ENCODE results near the gene FN1.

FN1 gene

GRCh38 chr2:215423928-215424540 is 11.8 kb downstream of the FN1 start:
- Histone ChIP-seq H3K4me3 (ENCODE audit: low read length in 2 of 2) (no peak overlapping the region), H3K9me3 (ENCODE audit: control insufficient read depth in 2 of 2, low read length in 2 of 2) (no peaks in the 10 kb centered on the region), H3K4me1 (ENCODE audit: control insufficient read depth in 2 of 2, insufficient read depth in 2 of 2, low read length in 2 of 2) (no peaks in the 10 kb centered on the region), H3K27me3 (ENCODE audit: control insufficient read depth in 2 of 2, insufficient read depth in 2 of 2, low read length in 2 of 2) (peaks cover 0 to 2% of the 10 kb centered on the region in 2 donors), H3K27ac (ENCODE audit: low read depth in 2 of 2, low read length in 2 of 2) (no peak overlapping the region), H3K9ac (ENCODE audit: low read depth in 1 of 2, low read length in 2 of 2) (no peak overlapping the region), H3K36me3 (ENCODE audit: control insufficient read depth in 2 of 2, insufficient read depth in 2 of 2, low read length in 2 of 2) (peaks cover 0 to 6% of the 10 kb centered on the region in 2 donors)

DNA sequence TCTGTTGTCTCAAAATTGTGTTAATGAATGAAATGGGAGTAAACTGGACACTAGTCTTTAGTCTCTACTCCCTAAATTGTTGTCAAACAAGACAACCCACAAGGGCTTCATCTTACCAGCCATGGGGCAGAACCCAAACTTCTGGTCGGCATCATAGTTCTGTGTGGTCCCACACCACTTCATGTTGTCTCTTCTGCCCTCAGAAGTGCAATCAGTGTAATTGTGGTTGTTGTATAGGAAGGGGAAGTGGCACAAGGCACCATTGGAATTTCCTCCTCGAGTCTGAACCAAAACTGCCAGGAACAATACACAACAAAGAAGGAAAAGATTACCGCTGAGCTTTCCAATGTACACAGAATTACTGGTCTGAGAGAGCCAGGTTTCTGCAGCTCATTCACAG is 12.6 kb downstream of the FN1 start:
- no peaks in the 10 kb centered on the region for H3K4me1 ChIP-seq (ENCODE audit: control insufficient read depth in 2 of 2, insufficient read depth in 2 of 2, low read length in 2 of 2)
- H3K36me3 ChIP-seq (ENCODE audit: control insufficient read depth in 2 of 2, insufficient read depth in 2 of 2, low read length in 2 of 2), result peaks cover 0 to 6% of the 10 kb centered on the region in 2 donors
- H3K27me3 ChIP-seq (ENCODE audit: control insufficient read depth in 2 of 2, insufficient read depth in 2 of 2, low read length in 2 of 2), result peaks cover 0 to 2% of the 10 kb centered on the region in 2 donors
- no peak overlapping the region for H3K9ac ChIP-seq (ENCODE audit: low read depth in 1 of 2, low read length in 2 of 2)
- H3K9me3 ChIP-seq (ENCODE audit: control insufficient read depth in 2 of 2, low read length in 2 of 2), result no peaks in the 10 kb centered on the region
- H3K27ac ChIP-seq (ENCODE audit: low read depth in 2 of 2, low read length in 2 of 2), result no peak overlapping the region
- no peak overlapping the region for H3K4me3 ChIP-seq (ENCODE audit: low read length in 2 of 2)

- Histone ChIP-seq H3K9ac (ENCODE audit: low read depth in 1 of 2, low read length in 2 of 2) (no peak overlapping the region), H3K4me1 (ENCODE audit: control insufficient read depth in 2 of 2, insufficient read depth in 2 of 2, low read length in 2 of 2) (no peaks in the 10 kb centered on the region), H3K36me3 (ENCODE audit: control insufficient read depth in 2 of 2, insufficient read depth in 2 of 2, low read length in 2 of 2) (peaks cover 0 to 6% of the 10 kb centered on the region in 2 donors), H3K4me3 (ENCODE audit: low read length in 2 of 2) (no peak overlapping the region), H3K9me3 (ENCODE audit: control insufficient read depth in 2 of 2, low read length in 2 of 2) (no peaks in the 10 kb centered on the region), H3K27ac (ENCODE audit: low read depth in 2 of 2, low read length in 2 of 2) (no peak overlapping the region), H3K27me3 (ENCODE audit: control insufficient read depth in 2 of 2, insufficient read depth in 2 of 2, low read length in 2 of 2) (peaks cover 0 to 2% of the 10 kb centered on the region in 2 donors)
Measured at GRCh38 chr2:215422676-215423075, 13.2 kb downstream of the FN1 start.

DNA sequence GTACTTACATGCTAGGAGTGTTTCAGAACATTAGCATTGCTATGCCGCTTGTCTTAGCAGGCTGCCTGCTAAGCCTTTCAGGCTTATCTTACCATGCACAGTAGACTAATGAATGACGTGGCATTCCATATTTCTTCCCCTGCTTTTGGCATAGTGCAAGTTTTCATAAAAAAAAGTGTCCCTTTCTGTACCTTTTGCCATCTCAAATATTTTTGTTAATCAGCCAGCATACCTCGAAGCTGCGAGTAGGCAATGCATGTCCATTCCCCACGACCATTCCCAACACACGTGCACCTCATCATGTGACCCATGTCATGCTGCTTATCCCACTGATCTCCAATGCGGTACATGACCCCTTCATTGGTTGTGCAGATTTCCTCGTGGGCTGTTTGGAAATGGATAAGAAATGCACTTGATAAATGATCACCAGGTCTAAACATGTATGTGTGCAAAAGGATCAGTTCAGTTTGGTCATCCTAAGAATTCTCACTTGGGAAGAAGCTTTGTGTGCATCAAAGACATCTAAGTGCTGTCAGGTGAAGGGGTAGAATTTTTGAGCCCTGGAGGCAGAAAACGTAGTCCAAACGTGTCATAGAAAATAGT is 13.9 kb downstream of the FN1 start:
- Histone ChIP-seq H3K27ac (ENCODE audit: low read depth in 2 of 2, low read length in 2 of 2) (no peak overlapping the region), H3K9me3 (ENCODE audit: control insufficient read depth in 2 of 2, low read length in 2 of 2) (no peaks in the 10 kb centered on the region), H3K4me3 (ENCODE audit: low read length in 2 of 2) (no peak overlapping the region), H3K4me1 (ENCODE audit: control insufficient read depth in 2 of 2, insufficient read depth in 2 of 2, low read length in 2 of 2) (no peaks in the 10 kb centered on the region), H3K9ac (ENCODE audit: low read depth in 1 of 2, low read length in 2 of 2) (no peak overlapping the region), H3K27me3 (ENCODE audit: control insufficient read depth in 2 of 2, insufficient read depth in 2 of 2, low read length in 2 of 2) (peaks cover 0 to 2% of the 10 kb centered on the region in 2 donors), H3K36me3 (ENCODE audit: control insufficient read depth in 2 of 2, insufficient read depth in 2 of 2, low read length in 2 of 2) (peaks cover 0 to 6% of the 10 kb centered on the region in 2 donors)

DNA sequence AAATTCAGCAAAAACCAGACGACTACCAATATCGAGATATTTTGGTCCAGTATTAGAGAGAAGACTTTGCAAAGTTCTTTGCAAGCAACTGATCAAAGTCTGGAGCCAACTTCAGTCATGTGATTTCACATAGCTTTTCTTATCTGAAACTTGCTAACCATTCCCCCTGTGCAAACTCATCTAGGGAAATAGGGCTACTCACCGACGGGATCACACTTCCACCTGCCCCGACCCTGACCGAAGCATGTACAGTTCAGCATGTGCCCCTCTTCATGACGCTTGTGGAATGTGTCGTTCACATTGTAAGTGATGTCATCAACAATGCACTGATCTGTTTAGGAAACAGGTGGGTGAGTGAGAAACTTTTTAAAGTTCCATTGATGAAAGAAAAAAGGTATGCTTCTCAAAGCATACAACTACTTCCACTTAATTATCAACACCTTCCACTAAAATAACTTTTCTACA is 15.4 kb downstream of the FN1 start:
- Histone ChIP-seq H3K27me3 (ENCODE audit: control insufficient read depth in 2 of 2, insufficient read depth in 2 of 2, low read length in 2 of 2) (peaks cover 0 to 2% of the 10 kb centered on the region in 2 donors), H3K27ac (ENCODE audit: low read depth in 2 of 2, low read length in 2 of 2) (no peak overlapping the region), H3K36me3 (ENCODE audit: control insufficient read depth in 2 of 2, insufficient read depth in 2 of 2, low read length in 2 of 2) (peaks cover 0 to 6% of the 10 kb centered on the region in 2 donors), H3K9me3 (ENCODE audit: control insufficient read depth in 2 of 2, low read length in 2 of 2) (no peaks in the 10 kb centered on the region), H3K9ac (ENCODE audit: low read depth in 1 of 2, low read length in 2 of 2) (no peak overlapping the region), H3K4me3 (ENCODE audit: low read length in 2 of 2) (no peak overlapping the region), H3K4me1 (ENCODE audit: control insufficient read depth in 2 of 2, insufficient read depth in 2 of 2, low read length in 2 of 2) (no peaks in the 10 kb centered on the region)

DNA sequence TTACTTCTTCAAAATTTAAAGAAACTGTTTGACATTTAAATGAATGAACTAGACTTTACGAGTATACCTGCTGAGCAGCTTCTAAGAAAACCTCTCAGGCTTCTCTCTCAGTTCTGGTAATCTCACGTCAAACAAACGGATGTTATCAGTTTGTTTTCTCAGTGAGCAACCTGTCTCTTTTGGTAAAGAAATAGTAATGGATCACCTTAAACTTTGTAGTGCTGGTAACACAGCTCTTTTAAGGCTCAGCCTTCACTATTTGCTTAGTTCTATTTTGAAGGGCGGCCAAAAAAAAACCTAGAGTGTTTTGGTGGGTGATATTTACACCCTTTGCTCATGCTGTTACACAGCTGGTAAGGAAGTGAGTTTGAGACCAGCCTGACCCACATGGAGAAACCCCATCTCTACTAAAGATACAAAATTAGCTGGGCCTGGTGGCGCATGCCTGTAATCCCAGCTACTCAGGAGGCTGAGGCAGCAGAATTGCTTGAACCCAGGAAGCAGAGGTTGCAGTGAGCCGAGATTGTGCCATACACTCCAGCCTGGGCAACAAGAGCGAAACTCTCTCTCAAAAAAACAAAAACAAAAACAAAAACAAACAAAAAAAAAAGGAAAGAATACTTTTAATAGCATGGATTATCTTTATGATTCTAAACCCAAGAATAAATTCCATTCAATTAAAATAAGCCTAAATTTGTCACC is 15.9 kb downstream of the FN1 start:
- H3K27me3 ChIP-seq (ENCODE audit: control insufficient read depth in 2 of 2, insufficient read depth in 2 of 2, low read length in 2 of 2), result peaks cover 0 to 2% of the 10 kb centered on the region in 2 donors
- no peaks in the 10 kb centered on the region for H3K4me1 ChIP-seq (ENCODE audit: control insufficient read depth in 2 of 2, insufficient read depth in 2 of 2, low read length in 2 of 2)
- H3K9ac ChIP-seq (ENCODE audit: low read depth in 1 of 2, low read length in 2 of 2), result no peak overlapping the region
- H3K4me3 ChIP-seq (ENCODE audit: low read length in 2 of 2), result no peak overlapping the region
- peaks cover 0 to 3% of the 10 kb centered on the region in 2 donors for H3K36me3 ChIP-seq (ENCODE audit: control insufficient read depth in 2 of 2, insufficient read depth in 2 of 2, low read length in 2 of 2)
- H3K9me3 ChIP-seq (ENCODE audit: control insufficient read depth in 2 of 2, low read length in 2 of 2), result no peaks in the 10 kb centered on the region
- H3K27ac ChIP-seq (ENCODE audit: low read depth in 2 of 2, low read length in 2 of 2), result no peak overlapping the region

GRCh38 chr2:215419113-215419512 is 16.8 kb downstream of the FN1 start:
- Histone ChIP-seq H3K36me3 (ENCODE audit: control insufficient read depth in 2 of 2, insufficient read depth in 2 of 2, low read length in 2 of 2) (peaks cover 0 to 3% of the 10 kb centered on the region in 2 donors), H3K27ac (ENCODE audit: low read depth in 2 of 2, low read length in 2 of 2) (no peak overlapping the region), H3K4me1 (ENCODE audit: control insufficient read depth in 2 of 2, insufficient read depth in 2 of 2, low read length in 2 of 2) (no peaks in the 10 kb centered on the region)

DNA sequence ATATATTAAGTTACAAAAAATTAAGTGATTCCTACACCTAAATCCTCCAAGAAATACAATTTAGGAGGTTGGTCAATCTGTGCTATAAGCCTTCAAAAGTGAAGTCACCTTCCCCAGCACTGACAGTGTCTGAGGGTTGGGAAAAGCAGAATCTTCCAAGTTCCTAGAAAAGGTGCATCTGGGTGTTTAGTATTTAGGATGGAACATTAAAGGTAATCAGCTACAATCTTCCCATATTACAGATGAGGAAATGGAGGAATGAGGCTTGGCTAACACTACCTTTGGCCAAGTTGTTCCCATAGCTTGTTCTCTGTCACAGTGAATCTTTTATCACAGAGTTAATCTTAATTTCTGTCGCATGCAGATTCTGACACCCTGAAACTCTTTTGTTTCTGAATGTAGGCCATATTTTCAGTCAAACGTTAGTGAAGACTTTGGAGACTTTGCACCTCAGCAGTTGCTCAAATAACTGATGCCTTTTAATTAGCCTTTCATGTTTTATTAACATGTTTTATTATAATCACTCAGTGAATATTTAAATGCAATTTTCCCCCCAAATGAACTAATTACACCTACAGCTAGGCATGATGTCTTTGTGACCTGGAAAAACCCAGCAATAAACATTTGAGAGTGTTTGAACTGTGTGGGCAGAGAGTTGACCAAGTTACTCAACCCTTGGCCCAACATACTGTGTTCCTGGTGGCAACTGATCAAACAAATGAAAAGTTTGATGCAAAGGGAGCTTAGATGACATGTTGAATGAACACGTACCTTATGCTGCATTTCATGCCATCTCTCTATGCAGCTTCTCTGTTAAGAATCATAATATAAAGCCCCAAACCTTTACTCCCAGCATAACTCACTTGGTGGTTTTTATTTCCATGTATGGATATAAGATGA is 17.6 kb downstream of the FN1 start:
- Histone ChIP-seq H3K36me3 (ENCODE audit: control insufficient read depth in 2 of 2, insufficient read depth in 2 of 2, low read length in 2 of 2) (peaks cover 0 to 3% of the 10 kb centered on the region in 2 donors), H3K9ac (ENCODE audit: low read depth in 1 of 2, low read length in 2 of 2) (no peak overlapping the region), H3K27ac (ENCODE audit: low read depth in 2 of 2, low read length in 2 of 2) (no peak overlapping the region), H3K4me1 (ENCODE audit: control insufficient read depth in 2 of 2, insufficient read depth in 2 of 2, low read length in 2 of 2) (no peaks in the 10 kb centered on the region), H3K27me3 (ENCODE audit: control insufficient read depth in 2 of 2, insufficient read depth in 2 of 2, low read length in 2 of 2) (peaks cover 0 to 2% of the 10 kb centered on the region in 2 donors), H3K4me3 (ENCODE audit: low read length in 2 of 2) (no peak overlapping the region), H3K9me3 (ENCODE audit: control insufficient read depth in 2 of 2, low read length in 2 of 2) (no peaks in the 10 kb centered on the region)

More at GRCh38 chr2:215419113-215419512, 16.8 kb downstream of the FN1 start:
- Histone ChIP-seq H3K27me3 (ENCODE audit: control insufficient read depth in 2 of 2, insufficient read depth in 2 of 2, low read length in 2 of 2) (peaks cover 0 to 2% of the 10 kb centered on the region in 2 donors), H3K9me3 (ENCODE audit: control insufficient read depth in 2 of 2, low read length in 2 of 2) (no peaks in the 10 kb centered on the region), H3K9ac (ENCODE audit: low read depth in 1 of 2, low read length in 2 of 2) (no peak overlapping the region), H3K4me3 (ENCODE audit: low read length in 2 of 2) (no peak overlapping the region)

- Histone ChIP-seq H3K9ac (ENCODE audit: low read depth in 1 of 2, low read length in 2 of 2) (no peak overlapping the region), H3K4me3 (ENCODE audit: low read length in 2 of 2) (no peak overlapping the region), H3K9me3 (ENCODE audit: control insufficient read depth in 2 of 2, low read length in 2 of 2) (no peaks in the 10 kb centered on the region), H3K36me3 (ENCODE audit: control insufficient read depth in 2 of 2, insufficient read depth in 2 of 2, low read length in 2 of 2) (peaks cover 0 to 3% of the 10 kb centered on the region in 2 donors), H3K27ac (ENCODE audit: low read depth in 2 of 2, low read length in 2 of 2) (no peak overlapping the region), H3K4me1 (ENCODE audit: control insufficient read depth in 2 of 2, insufficient read depth in 2 of 2, low read length in 2 of 2) (no peaks in the 10 kb centered on the region), H3K27me3 (ENCODE audit: control insufficient read depth in 2 of 2, insufficient read depth in 2 of 2, low read length in 2 of 2) (no peaks in the 10 kb centered on the region)
Measured at GRCh38 chr2:215417400-215417951, 18.4 kb downstream of the FN1 start.
